A172 (cell line): ENCODE data around the gene LRIG1. TPM values are rescaled to one million over a fixed set of nuclear protein-coding genes. Genes with fewer than 3 reads are reported as not detected.

Experiments used
- DNase-seq: peaks from one replicate; pipeline ENCODE4 v3.0.0-alpha.2; 2015; ENCODE audit warnings: low spot score
- total RNA-seq: library from RNA; depleted of rRNA; stranded (reverse); fragments of >200 nt; shearing (Covaris generic); gene quantifications from 2 replicates; pipeline ENCODE4 v1.2.3, GENCODE V29; 2014

The LRIG1 gene
- total RNA-seq, 1 experiment from 2014 or later: 32.0 TPM

- no peak for DNase-seq
Observed at GRCh38 chr3:66354001-66354400, 146.8 kb downstream of the LRIG1 start.

DNA sequence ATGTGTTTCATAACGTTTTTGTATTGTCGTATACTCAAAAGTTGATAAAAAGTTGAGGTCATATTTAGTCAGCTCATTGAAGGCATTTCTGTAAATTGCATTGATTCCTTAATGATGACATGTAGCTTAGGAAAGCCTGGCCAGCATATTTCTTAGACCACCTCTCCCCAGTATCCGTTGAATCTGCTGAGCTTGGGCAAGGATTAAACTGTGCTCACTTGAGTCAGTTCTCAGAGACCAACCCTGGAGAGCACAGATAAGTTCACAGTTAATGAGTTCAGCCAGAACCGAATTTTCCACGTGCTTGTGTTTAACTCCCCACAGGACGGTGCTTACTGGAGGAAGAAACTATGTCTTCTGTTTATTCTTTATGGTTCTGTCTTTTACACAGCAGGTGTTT is 147.3 kb downstream of the LRIG1 start:
- no peak for DNase-seq

GRCh38 chr3:66353039-66353438 is 147.8 kb downstream of the LRIG1 start:
- DNase-seq: no peak

DNA sequence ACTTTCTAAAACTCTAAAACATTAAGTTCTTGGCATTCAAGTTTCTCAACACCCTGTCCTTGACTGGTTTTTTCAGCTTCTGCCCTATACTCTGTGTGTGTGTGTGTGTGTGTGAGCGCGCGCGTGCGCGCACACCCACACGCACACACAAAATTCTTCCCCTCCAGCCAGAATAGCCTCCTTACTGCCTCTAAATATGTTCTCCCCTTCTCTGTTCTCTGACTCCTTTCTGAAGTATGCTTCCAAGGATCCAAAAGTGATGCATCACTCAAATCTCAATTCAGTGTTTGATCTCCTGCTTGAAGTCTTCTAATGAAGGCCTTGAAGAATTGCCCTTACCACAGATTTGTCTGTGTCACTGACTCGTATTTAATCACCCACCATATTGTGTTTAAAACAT is 150.2 kb downstream of the LRIG1 start:
- DNase-seq: no peak

- no peak for DNase-seq
Observed at GRCh38 chr3:66348704-66349103, 152.1 kb downstream of the LRIG1 start.

- no peak for DNase-seq
Observed at GRCh38 chr3:66344848-66345578, 155.8 kb downstream of the LRIG1 start.

GRCh38 chr3:66344391-66344811 is 156.4 kb downstream of the LRIG1 start:
- DNase-seq: no peak

GRCh38 chr3:66342717-66343356 is 158.0 kb downstream of the LRIG1 start:
- DNase-seq: no peak

DNA sequence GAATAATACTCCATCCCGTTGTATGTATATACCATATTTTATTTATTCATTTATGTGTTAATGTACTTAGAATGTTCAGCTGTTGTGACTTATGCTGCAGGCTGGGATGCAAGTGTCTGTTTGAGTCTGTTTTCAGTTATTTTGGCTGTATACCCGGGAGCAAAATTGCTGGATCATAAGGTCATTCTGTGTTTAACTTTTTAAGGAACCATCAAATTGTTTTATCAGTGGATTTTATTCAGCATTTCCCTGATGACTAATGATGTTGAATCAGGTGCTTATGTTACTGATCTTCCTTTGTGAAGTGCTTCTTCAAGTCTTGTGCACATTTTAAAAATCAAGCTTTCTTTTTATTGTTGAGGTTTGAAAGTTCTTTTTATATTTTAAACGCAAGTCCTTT is 161.9 kb downstream of the LRIG1 start:
- peak; percentile 43 for DNase-seq

DNA sequence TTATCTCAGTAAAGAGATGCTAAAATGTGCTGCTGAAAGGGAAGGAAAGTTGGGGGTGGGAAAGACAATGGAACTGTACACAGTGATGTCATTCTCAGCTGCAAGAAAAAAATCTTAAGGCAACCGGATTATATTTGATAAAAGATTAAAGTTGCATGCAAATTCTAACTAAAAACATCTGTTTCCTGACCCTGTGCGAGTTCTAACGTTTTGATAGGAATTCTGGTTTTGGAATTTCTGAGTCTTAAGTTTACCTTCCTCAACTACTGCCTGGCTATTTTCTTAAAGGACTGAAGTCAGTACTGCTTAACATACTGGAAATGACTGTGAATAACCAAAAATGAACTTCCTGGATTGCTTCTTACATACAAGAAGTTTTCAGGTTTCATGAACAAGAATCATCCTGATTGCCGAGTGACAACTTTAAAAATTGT is 164.5 kb downstream of the LRIG1 start:
- DNase-seq: no peak

GRCh38 chr3:66335671-66336070 is 165.2 kb downstream of the LRIG1 start:
- no peak for DNase-seq
